HG02763 (cell line): Measurements from ENCODE around the gene CGB3.
"Not testable (repeated sequence)": the region's sequence is repeated elsewhere in the genome, so short reads cannot be mapped to it uniquely, and the experiment has no call there.

Experiments used
- ATAC-seq: cut with Tn5 transposase; IDR thresholded peaks from one replicate; pipeline ENCODE4 v1.9.1; 2021; ENCODE audit warnings: mild to moderate bottlenecking, moderate library complexity; ENCODE audit not compliant: unreplicated experiment

Gene CGB3

GRCh38 chr19:49024233-49024632 lies at the start of gene CGB3:
CGB3 (minus strand) TSS chr19:49024333; CDS start chr19:49023971, 362 bp downstream.
- ATAC-seq, result not testable (repeated sequence)

GRCh38 chr19:49071860-49072547 lies 47.9 kb upstream of the CGB3 start:
- no peak for ATAC-seq

- ATAC-seq, result no peak
These were observed 46.3 kb upstream of the CGB3 start for GRCh38 chr19:49070416-49070815.

GRCh38 chr19:49069026-49069425 lies 44.9 kb upstream of the CGB3 start:
- ATAC-seq, result no peak

GRCh38 chr19:49067554-49067953 lies 43.4 kb upstream of the CGB3 start:
- ATAC-seq, result no peak

GRCh38 chr19:49065905-49066512 lies 41.9 kb upstream of the CGB3 start:
- ATAC-seq, result no peak

- ATAC-seq, result no peak
These were observed 40.9 kb upstream of the CGB3 start, which contains the start of gene NTF4 for GRCh38 chr19:49064768-49065611. NTF4 (minus strand) TSS chr19:49064818; CDS start chr19:49061997, 2,821 bp downstream.

- ATAC-seq, result no peak
These were observed 40.0 kb upstream of the CGB3 start for GRCh38 chr19:49064029-49064629.

GRCh38 chr19:49061445-49061844 lies 37.3 kb upstream of the CGB3 start:
- ATAC-seq, result no peak

GRCh38 chr19:49061000-49061399 lies 36.9 kb upstream of the CGB3 start:
- no peak for ATAC-seq

GRCh38 chr19:49059053-49059452 lies 34.9 kb upstream of the CGB3 start:
- no peak for ATAC-seq

- no peak for ATAC-seq
These were observed 34.4 kb upstream of the CGB3 start for GRCh38 chr19:49058562-49058961.

- no peak for ATAC-seq
These were observed 33.6 kb upstream of the CGB3 start, which contains the start of gene CGB7 for GRCh38 chr19:49057636-49058234. CGB7 (minus strand) TSS chr19:49057749; CDS start chr19:49055375, 2,374 bp downstream.

- ATAC-seq, result not testable (repeated sequence)
These were observed 32.9 kb upstream of the CGB3 start for GRCh38 chr19:49056902-49057596.

GRCh38 chr19:49056101-49056901 lies 32.2 kb upstream of the CGB3 start:
- no peak for ATAC-seq

GRCh38 chr19:49050376-49051033 lies 26.4 kb upstream of the CGB3 start:
- not testable (repeated sequence) for ATAC-seq

GRCh38 chr19:49049834-49050233 lies 25.7 kb upstream of the CGB3 start:
- not testable (repeated sequence) for ATAC-seq

GRCh38 chr19:49049011-49049410 lies 24.9 kb upstream of the CGB3 start, which contains the start of gene CGB8:
CGB8 (minus strand) TSS chr19:49049111; CDS start chr19:49048739, 372 bp downstream.
- ATAC-seq, result not testable (repeated sequence)
